Heart left ventricle (tissue), 16 donors: ENCODE results near the gene RAPGEF5. TPM values are rescaled to one million over a fixed set of nuclear protein-coding genes. Genes with fewer than 3 reads are reported as not detected.

Experiments used
- ATAC-seq, 4 donors: fragments of 200-7000 bp; cut with Tn5 transposase; one replicate each; pipeline ENCODE4 v1.9.1; 2020 to 2022; ENCODE audit warnings: moderate library complexity in 4 of 4, mild to moderate bottlenecking in 3 of 4, moderate number of reproducible peaks in 1 of 4
- DNase-seq, 5 donors: peaks; one replicate each; pipeline ENCODE4 v3.0.0-alpha.2; 2020
- H3K27ac ChIP-seq, 12 donors: fragments of 200-600 bp; sonication (generic) in 4 of 12; one replicate each; pipeline versions ENCODE4 v1.5.0 to v1.8.0; 2016 to 2022; ENCODE audit warnings: mild to moderate bottlenecking in 2 of 12
- H3K27me3 ChIP-seq, 9 donors: fragments of 200-600 bp; sonication (generic) in 2 of 9; one replicate each; pipeline versions ENCODE4 v1.5.1 to v1.8.0; 2016 to 2022; ENCODE audit warnings: mild to moderate bottlenecking in 3 of 9
- H3K36me3 ChIP-seq, 9 donors: fragments of 200-600 bp; sonication (generic) in 2 of 9; one replicate each; pipeline versions ENCODE4 v1.5.0 to v1.8.0; 2018 to 2022; ENCODE audit warnings: mild to moderate bottlenecking in 2 of 9
- H3K4me1 ChIP-seq, 12 donors: fragments of 200-600 bp; sonication (generic) in 4 of 12; one replicate each; pipeline versions ENCODE4 v1.5.0 to v1.8.0; 2016 to 2022; ENCODE audit warnings: mild to moderate bottlenecking in 3 of 12
- H3K4me3 ChIP-seq, 12 donors: fragments of 200-600 bp; sonication (generic) in 4 of 12; one replicate each; pipeline versions ENCODE4 v1.5.0 to v1.8.0; 2017 to 2022; ENCODE audit warnings: mild to moderate bottlenecking in 9 of 12, moderate library complexity in 4 of 12
- H3K9me3 ChIP-seq, 12 donors: fragments of 200-600 bp; sonication (generic) in 4 of 12; one replicate each; pipeline versions ENCODE4 v1.5.0 to v1.8.0; 2016 to 2022; ENCODE audit warnings: mild to moderate bottlenecking in 1 of 12
- CTCF ChIP-seq, 12 donors: fragments of 200-600 bp; sonication (generic) in 4 of 12; IDR thresholded peaks; one replicate each; pipeline versions ENCODE4 v1.5.0 to v1.8.0; 2018 to 2022; ENCODE audit warnings: antibody characterized with exemption in 12 of 12, mild to moderate bottlenecking in 5 of 12
- POLR2A ChIP-seq, 2 donors: fragments of 450-650 bp; IDR thresholded peaks; one replicate each; pipeline ENCODE4 v1.6.1; 2017; ENCODE audit warnings: antibody characterized with exemption in 2 of 2, mild to moderate bottlenecking in 2 of 2, moderate library complexity in 2 of 2
- WGBS, 4 donors: extraction: QIAGEN DNeasy Blood & Tissue Kit in 2 of 4; methylation state at CpG; one replicate each; pipeline versions ENCODE4 v1.1.5 to v1.1.7; 2013 to 2018; 5-methylcytosine and 5-hydroxymethylcytosine counted together
- intact Hi-C, 10 donors: fragments of 100-400 bp; cut with DNase I; formaldehyde crosslinking; loops; one replicate each; pipeline versions ENCODE4 v1.11.1 to v1.14.2; 2022
- polyA plus RNA-seq, 2 donors: library from polyadenylated mRNA; stranded (reverse); fragments of 200-250 nt; gene quantifications; one replicate each; pipeline ENCODE4 v1.2.3, GENCODE V29; 2013
- total RNA-seq, 9 donors: library from RNA; depleted of rRNA in 2 of 9; stranded (reverse); fragments of >200 nt in 2 of 9; fragmentation: NEBNext Ultra II Directional in 3 of 9; extraction: Animal tissue kit (Norgen Biotek cat#: 25700) in 3 of 9; gene quantifications; one replicate each; pipeline versions ENCODE4 v1.1.0 to v1.2.4, GENCODE V29; 2016 to 2023
- donor health status: ischemic (EF 13 %, LVEDD 7.1; RV severe dilation, severe dysfunction).
- donor health status: healthy with polysubstance abuse.
- donor health status: DM: no; HTN: yes; CAD: no.
- donor health status: DM: no; HTN: no; CAD: no.
- donor health status: ischemic (EF 25% LVEDD 6.9; RV normal size, moderate dysfunction).
- donor health status: ischemic (EF 25% LVEDD 5.7; RV mildly dilated, moderate dysfunction).
- donor health status: healthy.
- donor health status: DM: yes; HTN: yes; CAD: no.
- donor health status: ischemic (EF 35%, LVEDD 5.7; RV mildly dilated, moderate dysfunction).
- donor health status: nonischemic (EF 11% LVEDD 7.7; RV severe dilation, severe dysfunction).
- donor health status: DM: yes; HTN: yes; CAD: no.
- donor health status: PGD.
- donor health status: ischemic (EF 29% LVEDD 5.4; RV normal size, mild dysfunction).
- donor health status: nonischemic (EF 23%, LVEDD 6.1; RV moderate dilation, normal function).

RAPGEF5 gene
- total and polyA plus RNA-seq, 11 donors: 3.9 to 37.9 (median 15.3) TPM

GRCh38 chr7:22354462-22354861, 2.5 kb downstream of the RAPGEF5 start:
- ATAC-seq: no peak
- Histone ChIP-seq H3K36me3 (no peaks in the 10 kb centered on the region), H3K9me3 (peaks cover 0 to 20% (median 2%) of the 10 kb centered on the region in 12 donors), H3K27ac (no peak overlapping the region), H3K4me3 (no peak overlapping the region), H3K27me3 (peaks cover 0 to 24% (median 9%) of the 10 kb centered on the region in 9 donors), H3K4me1 (peaks cover 0 to 20% (median 4%) of the 10 kb centered on the region in 12 donors)
- WGBS, 4 donors: 44 to 90% (median 72%) methylated on average over 2 of the region's 2 CpGs
- intact Hi-C loops: loop anchor here in 2 of 10 donors (10.0 kb wide), 3 partner anchors 90 to 230 kb away; no protein-coding TSS in a partner anchor
- DNase-seq: no peak
- no peak for TF ChIP-seq POLR2A (IDR thresholded peaks at IDR 0.05)
- no peak for TF ChIP-seq CTCF (IDR thresholded peaks at IDR 0.05)

GRCh38 chr7:22352887-22353286, 4.1 kb downstream of the RAPGEF5 start:
- Histone ChIP-seq H3K27me3 (peaks cover 0 to 24% (median 9%) of the 10 kb centered on the region in 9 donors), H3K4me1 (peaks cover 0 to 20% (median 4%) of the 10 kb centered on the region in 12 donors)
- intact Hi-C loops: loop anchor here in 2 of 10 donors (10.0 kb wide), 3 partner anchors 92 to 228 kb away; no protein-coding TSS in a partner anchor

GRCh38 chr7:22351878-22352277, 5.1 kb downstream of the RAPGEF5 start:
- peaks cover 0 to 23% (median 9%) of the 10 kb centered on the region in 9 donors for H3K27me3 ChIP-seq
- H3K27ac ChIP-seq: no peak overlapping the region
- no peaks in the 10 kb centered on the region for H3K36me3 ChIP-seq
- WGBS, 4 donors: 42 to 56% (median 50%) methylated on average over 2 of the region's 2 CpGs
- TF ChIP-seq CTCF (IDR thresholded peaks at IDR 0.05) (no peak), POLR2A (IDR thresholded peaks at IDR 0.05) (no peak)
- ATAC-seq: no peak
- H3K4me1 ChIP-seq: peaks cover 0 to 10% (median 0%) of the 10 kb centered on the region in 12 donors
- intact Hi-C loops: loop anchor here in 2 of 10 donors (10.0 kb wide), 3 partner anchors 93 to 227 kb away; no protein-coding TSS in a partner anchor
- DNase-seq: no peak
- peaks cover 0 to 20% (median 2%) of the 10 kb centered on the region in 12 donors for H3K9me3 ChIP-seq
- no peak overlapping the region for H3K4me3 ChIP-seq

More at GRCh38 chr7:22352887-22353286, 4.1 kb downstream of the RAPGEF5 start:
- Histone ChIP-seq H3K36me3 (no peaks in the 10 kb centered on the region), H3K27ac (no peak overlapping the region), H3K4me3 (no peak overlapping the region), H3K9me3 (peaks cover 0 to 20% (median 2%) of the 10 kb centered on the region in 12 donors)
- WGBS, 4 donors: 94 to 95% (median 94%) methylated on average over 4 of the region's 4 CpGs
- TF ChIP-seq POLR2A (IDR thresholded peaks at IDR 0.05): no peak
- no peak for TF ChIP-seq CTCF (IDR thresholded peaks at IDR 0.05)
- no peak for DNase-seq
- no peak for ATAC-seq

GRCh38 chr7:22351329-22351692, 5.6 kb downstream of the RAPGEF5 start:
- intact Hi-C loops: loop anchor here in 2 of 10 donors (10.0 kb wide), 3 partner anchors 93 to 227 kb away; no protein-coding TSS in a partner anchor
- peaks cover 0 to 7% (median 0%) of the 10 kb centered on the region in 12 donors for H3K4me1 ChIP-seq
- peaks cover 0 to 20% (median 2%) of the 10 kb centered on the region in 12 donors for H3K9me3 ChIP-seq
- H3K36me3 ChIP-seq: no peaks in the 10 kb centered on the region
- TF ChIP-seq POLR2A (IDR thresholded peaks at IDR 0.05) (no peak), CTCF (IDR thresholded peaks at IDR 0.05) (no peak)
- DNase-seq (no peak), ATAC-seq (no peak)
- 57 to 79% (median 62%) methylated on average over 2 of the region's 2 CpGs for WGBS, 4 donors
- H3K27me3 ChIP-seq: peaks cover 0 to 21% (median 5%) of the 10 kb centered on the region in 9 donors
- no peak overlapping the region for H3K27ac ChIP-seq
- H3K4me3 ChIP-seq: no peak overlapping the region
